Islet of Langerhans (tissue), 1 donor: Measurements from ENCODE around the gene COX17.
"Not testable (repeated sequence)": the region's sequence is repeated elsewhere in the genome, so short reads cannot be mapped to it uniquely, and the experiment has no call there.

Experiments
- FAIRE-seq: peaks from one replicate; lab custom pipeline; 2011; peaks lifted over from hg19 to GRCh38; lab: Jason Lieb, UNC

Gene COX17, protein sequence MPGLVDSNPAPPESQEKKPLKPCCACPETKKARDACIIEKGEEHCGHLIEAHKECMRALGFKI

DNA sequence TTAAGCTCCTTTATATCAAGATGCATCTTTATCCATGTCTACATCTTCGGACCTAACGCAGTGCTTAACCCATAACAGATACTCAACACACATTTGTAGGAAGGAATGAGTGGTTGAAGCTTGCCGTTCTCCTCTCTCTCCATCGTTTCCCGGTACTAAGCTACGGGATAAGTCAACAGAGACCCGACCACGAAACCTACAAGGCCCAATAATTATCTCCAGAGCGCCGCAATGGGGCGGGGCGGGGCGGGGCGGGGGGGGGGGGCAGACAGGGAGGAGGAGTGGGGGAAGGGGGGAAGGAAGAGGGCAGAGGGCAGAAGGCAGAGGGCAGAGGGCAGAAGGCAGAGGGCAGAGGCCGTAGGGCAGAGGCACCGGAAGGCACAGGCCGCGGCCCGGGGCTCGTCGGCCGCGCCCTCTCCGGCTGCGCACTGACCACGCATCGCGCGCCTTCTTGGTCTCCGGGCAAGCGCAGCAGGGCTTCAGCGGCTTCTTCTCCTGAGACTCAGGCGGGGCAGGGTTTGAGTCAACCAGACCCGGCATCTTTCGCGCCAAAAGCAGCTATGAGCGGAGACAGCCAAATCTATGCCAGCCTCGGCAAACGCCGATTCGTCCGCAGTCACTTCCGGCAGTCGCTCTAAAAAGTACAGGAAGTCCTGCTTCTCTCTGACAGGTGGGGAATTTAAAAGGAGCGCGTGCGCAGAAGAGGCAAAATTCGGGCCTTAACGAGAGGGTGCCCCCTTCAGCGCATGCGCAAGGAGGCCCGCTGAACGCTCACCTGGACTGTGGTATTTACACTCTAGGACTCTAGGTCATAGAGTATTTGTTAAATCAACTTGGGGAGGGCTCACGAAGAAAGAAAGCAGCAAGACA lies at the start of gene COX17:
Gene COX17, minus strand, starts transcription at position 636 of the 870 bp plus-strand sequence. Its CDS starts 96 bp downstream, at position 540.
- peak; percentile 96 for FAIRE-seq

DNA sequence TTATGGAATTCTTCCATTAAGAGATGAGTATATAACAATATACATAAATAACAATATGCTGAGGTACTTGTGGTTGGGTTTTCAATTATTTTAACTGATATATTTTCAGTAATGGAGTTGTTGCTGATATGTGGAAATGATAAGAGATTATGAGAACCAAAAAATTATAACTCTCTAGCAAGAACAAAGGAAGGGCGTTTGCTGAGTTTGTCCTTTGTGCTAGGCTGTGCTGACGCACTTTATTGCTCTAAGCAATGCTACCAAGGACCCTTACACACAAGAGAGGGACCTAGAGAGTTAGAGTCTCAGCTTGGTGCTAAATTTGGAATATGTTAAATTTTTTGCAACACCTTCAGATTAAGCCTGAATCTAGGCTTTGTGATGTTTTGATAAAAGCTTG lies 49.7 kb upstream of the COX17 start:
- FAIRE-seq, result no peak

DNA sequence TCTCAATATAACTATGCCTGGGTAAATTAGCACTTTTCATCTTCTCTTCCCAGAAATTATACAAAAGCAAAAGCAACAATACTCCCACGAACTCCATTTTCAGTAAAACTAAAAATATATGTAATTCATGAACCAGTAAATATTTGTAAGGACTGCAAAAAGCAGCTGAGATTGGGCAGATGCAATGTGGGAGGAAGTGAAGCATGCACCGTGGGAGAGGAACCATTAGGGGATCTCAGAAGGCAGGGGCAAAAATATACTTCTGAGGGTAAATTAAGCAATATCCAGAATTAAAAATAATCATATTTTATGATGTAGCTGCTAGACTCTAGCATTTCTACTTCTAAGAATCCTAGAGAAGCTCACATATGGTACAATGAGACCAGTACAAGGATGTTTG lies 45.8 kb upstream of the COX17 start:
- FAIRE-seq, result no peak

DNA sequence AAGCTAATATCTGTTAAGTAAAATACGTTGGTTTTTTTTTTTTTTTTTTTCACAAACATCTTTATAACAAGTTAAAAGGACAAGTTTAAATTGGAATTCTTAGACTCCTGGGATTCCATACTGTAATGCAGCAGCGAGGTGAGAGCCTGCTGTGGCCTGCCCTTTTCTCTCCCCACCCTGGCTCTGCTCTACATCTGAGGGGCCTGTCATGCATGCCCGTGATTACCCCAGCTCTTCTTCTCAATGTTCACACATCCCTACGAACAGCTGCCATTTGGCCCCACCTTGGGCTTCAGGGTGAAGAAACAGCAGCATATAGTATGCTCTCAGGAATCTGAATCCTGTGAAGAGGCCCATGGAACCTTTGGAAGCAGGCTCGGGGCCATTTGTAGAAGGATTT lies 40.3 kb upstream of the COX17 start:
- FAIRE-seq, result no peak

DNA sequence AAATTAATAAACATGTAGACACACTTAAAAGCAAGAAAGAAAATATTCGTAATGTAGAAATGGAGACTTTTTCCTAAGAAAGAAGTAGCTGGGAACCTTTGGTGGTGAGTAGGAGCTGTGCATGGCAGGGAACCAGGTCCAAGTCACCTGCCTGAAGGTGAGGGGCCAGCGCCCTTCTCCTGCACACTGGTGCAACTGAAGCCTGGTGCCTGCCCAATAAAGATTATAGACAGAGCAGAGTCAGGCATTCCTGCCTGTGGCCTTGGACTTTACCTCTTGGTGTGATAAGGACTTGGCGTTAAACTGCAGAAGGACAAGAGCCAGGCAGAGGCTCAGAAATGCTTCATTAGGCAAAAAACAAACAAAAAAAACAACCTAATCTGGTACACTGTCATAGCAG lies 39.8 kb upstream of the COX17 start:
- FAIRE-seq, result no peak

DNA sequence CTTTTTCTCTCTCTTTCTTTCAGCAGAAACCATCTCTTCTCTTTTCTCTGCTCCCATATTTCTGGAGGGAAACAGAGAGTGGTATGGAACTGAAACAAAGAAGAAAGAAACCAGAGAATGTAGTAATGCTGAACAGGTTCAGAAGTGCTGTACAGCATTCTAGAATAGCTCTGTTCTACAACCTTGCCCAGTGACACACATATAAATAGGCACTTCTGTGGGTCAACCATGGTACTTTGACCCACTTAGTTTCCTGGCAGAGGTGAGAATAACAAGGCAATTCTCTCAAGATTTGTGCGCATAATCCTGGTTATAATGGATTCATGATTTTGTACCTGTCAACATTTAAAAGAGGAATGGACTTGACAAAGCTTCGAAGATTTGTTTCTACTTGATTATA lies 37.9 kb upstream of the COX17 start:
- FAIRE-seq, result no peak

DNA sequence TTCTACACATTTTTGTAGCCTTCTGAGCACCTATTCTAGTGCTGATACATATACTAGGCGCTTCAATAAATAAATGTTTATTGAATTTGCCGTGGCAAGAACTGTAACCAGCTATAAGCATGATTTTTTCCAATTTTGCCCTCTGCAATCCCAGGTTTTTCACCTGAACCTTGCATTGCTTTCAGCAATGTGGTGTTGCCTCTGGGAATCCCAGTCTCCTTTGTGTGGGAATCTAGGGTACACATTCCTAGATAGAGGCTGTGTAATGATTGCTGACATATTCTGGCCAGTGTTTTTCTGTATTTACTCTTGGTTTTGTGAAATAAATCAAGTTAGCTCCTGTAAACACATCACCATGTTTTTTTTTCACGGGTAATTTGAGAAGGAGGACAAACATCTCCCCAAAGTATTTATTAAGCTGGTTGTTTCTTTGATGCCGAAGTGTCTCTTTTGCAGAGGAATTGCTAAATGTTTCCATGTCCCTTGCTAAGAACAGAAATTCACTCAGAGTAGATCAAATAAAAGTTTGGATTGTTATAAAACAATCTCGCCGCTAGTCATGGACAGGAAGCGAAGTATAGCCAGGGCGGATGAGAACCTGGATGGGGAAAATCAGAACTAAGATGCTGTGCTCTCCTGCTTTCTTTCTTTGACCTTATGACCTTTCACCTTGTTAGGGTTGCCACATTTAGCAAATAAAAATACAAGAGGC lies 26.8 kb upstream of the COX17 start:
- FAIRE-seq, result no peak

DNA sequence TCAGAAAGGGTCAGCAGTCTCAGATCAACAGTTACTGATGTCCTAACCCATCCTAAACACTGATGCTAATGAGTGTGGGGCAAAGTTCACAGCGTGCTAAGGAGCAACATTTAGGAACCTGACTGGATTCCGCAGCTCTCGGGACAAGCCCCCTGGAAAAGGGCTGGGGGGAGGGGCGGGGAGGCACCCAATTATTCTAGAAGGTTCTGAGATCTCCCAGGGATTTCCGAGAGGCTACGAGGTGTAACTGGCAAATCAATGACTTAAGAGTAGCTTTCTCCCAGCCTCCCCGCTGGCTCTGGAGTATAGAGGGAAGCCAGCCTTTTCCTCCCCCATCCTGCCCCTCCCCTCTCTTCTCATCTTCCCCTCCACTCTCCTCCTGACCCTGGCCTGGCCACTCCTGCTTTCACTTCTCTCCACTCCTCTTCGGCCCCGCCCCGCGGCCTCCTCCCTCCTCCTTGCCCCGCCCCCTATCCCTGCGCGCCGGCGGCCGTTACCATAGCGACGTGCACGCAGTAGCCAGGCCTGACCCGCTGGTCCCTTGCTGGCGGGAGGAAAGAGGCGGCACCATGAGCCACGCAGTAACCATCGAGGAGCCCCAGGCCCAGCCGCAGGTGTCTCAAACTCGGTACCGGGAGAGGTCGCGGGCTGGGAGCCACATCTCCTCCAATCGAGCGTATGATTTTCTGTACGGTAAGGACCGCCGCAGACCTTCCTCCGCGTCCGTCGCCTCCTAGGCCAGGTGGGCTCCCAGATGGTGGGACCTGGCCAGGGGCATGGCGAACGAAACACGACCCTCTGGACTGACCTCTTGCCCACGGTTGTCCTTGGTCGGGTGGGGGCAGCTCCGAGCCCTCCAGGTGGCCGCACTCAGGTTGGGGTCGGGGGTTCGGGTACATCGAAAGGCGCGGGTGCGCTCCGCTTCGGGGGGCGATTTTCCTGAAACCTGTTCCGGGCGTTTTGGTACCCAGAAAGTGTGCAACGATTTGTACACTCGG lies 25.6 kb upstream of the COX17 start, which contains the start of gene CFAP91:
Gene CFAP91, plus strand, starts transcription at position 493 of the 998 bp plus-strand sequence. Its CDS starts 77 bp downstream, at position 570.
- no peak for FAIRE-seq

DNA sequence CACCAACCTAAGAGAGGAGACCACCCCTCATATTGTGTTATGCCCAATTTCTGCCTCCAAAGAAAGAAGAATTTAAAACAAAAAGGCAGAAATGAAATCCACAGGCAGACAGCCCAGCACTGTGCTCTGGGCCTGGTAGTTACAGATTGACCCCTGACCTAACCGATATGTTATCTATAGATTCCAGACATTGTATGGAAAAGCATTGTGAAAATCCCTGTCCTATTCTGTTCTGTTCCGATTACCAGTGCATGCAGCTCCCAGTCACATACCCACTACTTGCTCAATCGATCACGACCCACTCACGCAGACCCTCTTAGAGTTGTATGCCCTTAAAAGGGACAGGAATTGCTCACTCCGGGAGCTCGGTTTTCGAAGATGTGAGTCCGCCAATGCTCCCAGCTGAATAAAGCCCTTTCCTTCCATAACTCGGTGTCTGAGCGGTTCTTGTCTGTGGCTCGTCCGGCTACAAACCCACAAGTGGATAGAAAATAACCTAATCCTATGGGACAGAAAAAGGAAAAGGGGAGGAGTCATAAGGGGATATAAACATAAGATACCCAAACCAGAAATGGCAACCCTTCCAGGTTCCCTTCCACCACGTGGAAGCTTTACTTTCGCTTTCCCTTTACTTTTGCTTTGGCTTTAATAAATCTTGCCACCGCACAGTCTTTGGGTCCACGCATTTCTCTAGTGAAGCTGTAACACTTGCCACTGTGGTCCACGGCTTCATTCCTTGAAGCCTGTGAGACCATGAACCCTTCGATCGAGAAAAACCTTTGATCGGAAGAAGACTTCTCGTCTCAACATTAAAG lies 23.9 kb upstream of the COX17 start:
- no peak for FAIRE-seq

DNA sequence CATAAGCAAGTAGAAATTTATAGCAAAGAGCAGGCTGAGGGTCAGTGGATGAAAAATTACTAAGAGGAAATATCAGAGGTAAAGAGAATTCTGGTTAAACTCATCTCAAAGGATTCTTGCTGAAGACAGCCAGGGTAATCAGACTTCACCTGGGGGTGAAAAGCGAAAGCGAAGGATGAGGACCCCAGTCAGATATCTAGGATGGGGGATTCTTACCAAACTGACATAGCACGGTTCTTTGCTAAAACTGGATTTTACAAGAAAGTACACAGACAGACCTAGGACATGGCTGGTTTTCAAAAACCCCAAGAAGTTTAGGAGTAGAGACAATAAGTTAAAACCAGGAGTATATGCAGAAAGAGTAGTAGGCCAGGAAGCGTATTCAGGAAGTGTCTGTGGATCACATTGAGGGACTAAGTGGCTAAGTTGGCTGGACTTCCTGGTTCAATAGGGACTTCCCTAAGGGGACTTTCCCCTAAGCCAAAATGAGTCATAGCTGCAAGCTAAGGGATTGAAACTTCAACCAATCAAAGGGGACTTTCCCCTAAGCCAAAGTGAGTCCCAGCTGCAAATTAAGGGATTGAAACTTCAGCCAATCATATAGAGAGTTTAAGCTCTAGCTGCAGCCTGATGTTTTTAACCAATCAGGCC lies 23.2 kb upstream of the COX17 start:
- FAIRE-seq, result no peak

DNA sequence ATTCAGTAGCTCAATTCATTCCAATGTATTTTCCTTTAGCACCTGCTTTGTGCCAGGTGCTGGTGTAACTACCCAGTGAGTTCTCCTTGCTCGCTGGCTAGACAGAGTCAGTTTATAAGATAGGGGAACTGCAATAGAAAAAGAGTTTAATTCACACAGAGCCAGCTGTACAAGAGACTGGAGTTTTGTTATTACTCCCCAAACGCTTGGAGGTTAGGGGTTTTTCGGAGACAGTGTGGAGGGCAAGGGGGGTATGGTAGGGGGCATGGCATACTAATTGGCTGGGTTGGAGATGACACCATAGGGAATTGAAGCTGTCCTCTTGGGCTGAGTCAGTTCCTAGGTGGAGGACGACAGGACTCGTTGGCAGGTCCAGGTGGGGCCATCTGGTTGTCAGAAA lies 20.2 kb upstream of the COX17 start:
- no peak for FAIRE-seq

DNA sequence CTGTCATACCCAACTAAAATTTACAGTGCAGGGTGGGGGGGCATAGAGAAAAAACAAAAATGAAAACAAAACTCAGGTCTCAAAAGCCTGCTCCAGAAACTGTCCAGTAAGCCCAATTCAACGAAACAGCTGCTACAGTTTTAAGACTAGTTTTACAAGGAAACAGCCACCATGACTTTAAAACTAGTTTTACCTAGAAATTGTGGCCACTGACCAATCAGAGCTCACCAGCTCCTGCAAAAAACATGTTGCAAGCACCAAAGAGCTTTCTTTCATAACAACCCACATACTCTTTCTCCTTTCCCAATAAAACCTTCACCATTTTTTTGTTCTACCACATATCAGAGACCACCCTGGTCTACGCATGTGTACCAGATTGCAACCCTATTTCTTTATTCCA lies 18.3 kb upstream of the COX17 start:
- FAIRE-seq, result no peak

DNA sequence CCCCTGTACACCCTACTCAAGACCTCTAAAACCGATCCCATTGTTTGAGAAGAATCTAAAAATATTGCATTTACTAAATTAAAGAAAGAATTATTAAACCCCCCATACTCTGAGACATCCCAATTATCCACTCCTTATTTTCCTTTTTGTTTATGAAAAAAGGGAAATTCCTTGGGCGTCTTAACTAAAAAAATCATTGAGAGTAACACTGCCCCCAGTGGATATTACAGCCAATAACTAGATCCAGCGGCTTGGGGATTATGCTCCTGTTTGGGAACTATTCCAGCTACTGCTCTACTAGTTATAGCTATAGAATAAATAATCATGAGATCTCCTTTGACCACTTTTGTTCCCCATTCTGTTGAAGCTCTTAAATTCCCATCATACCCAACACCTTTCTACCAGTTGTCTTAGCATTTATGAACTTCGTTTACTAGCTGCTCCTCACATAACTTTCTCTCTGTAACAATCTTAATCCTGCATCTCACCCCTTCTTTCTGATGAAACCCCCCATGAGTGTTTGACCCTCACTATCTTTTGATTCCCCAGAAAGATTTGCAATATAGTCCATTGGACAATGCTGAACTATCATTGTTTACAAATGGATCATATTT lies 12.9 kb upstream of the COX17 start:
- FAIRE-seq, result no peak

DNA sequence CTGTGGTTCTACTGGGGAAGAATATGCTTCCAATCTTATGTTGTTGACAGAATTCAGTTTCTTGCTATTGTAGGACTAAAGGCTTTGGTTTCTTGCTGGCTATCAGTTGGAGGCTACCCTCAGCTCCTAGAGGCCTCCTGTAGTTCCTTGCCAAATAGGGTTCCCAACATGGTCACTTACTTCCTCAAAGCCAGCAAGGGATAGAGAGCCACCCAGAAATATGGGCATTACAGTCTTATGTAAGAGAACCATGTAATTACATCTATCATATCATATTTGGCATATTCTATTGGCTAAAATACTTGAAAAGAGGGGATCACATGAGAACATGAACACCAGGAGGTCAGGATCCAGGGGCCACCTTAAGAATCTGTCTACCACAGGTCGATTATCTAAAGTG lies 6.2 kb upstream of the COX17 start:
- FAIRE-seq, result no peak

DNA sequence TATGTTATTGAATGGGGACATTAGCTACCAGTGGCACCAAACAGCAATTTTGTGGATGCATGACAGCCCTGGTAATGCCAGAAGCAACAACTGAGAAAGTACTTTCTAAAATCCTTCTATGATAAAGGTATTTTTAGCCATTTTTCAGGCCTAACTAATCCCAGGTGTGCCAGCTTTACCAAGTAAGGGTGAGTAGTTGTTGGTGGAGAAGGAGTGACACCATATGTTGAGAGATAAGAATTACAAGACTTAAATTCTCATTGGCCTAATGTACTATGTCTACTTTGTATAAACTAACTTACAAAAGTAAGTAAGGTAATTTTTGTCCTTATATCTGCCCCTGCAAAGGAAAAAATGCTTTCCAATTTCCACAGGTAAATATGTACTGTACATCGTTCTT lies 4.1 kb upstream of the COX17 start:
- FAIRE-seq, result peak; percentile 68

DNA sequence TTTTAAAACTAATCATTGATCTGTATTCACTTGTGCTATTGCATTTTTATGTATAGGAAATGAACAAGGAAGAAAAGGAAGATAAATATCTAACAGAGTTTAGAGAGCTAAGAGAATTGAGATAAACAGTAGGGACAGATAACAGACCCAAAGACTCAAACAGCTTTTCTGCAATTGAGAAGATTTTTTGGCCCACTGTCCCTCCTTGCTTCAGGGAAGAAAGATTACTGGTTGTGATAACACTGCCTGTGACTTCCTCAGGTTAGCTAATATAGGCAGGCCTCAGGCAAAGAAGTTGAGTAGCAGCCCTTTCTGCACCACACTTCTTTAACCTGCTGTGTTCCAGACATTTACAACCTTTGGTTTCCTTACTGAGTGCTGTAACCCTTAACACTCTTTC lies 2.7 kb upstream of the COX17 start:
- FAIRE-seq, result no peak

DNA sequence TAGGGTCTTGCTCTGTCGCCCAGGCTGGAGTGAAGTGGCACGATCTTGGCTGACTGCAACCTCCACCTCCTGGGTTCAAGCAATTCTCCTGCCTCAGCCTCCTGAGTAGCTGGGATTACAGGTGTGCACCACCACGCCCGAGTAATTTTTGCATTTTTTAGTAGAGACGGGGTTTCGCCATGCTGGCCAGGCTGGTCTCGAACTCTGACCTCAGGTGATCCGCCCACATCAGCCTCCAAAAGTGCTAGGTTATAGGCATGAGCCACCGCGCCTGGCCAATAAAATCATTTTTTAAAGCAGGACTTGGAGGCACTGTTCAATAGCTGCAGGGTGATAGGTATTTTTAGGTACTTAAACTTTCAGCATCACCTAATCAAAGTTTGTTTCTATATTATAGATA lies 1.0 kb upstream of the COX17 start:
- not testable (repeated sequence) for FAIRE-seq

DNA sequence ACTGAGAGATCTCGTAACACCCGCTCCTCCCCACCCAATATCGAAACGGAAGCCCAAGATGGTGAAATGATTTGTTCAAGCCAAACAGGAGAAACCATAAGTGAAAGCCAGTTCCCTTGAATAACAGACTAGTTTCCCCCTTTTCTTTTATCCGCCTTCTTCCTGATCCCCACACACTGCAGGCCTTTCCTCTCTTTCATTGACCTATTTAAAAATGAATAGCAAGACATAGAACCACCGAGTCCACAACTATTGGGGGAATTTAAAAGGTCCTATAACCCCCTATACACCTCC lies 382 bp upstream of the COX17 start:
- no peak for FAIRE-seq

DNA sequence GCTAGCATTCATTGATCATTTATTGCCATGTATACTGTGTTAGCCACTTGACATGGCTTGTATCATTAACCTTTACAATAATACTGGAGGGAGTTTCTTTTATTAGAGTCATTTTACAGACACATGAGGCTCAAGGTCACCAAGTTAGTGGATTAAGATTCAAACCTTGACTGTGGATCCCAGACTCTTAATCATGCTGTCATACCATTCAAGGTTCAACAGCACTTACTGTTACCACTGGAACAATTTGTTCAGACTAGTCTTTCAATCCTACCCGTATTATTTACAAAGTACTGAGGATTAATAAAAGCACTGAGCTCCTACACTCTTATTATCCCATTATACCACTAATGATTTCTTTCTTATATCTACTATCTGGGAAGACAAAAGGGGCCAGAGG lies 1.2 kb downstream of the COX17 start:
- no peak for FAIRE-seq

DNA sequence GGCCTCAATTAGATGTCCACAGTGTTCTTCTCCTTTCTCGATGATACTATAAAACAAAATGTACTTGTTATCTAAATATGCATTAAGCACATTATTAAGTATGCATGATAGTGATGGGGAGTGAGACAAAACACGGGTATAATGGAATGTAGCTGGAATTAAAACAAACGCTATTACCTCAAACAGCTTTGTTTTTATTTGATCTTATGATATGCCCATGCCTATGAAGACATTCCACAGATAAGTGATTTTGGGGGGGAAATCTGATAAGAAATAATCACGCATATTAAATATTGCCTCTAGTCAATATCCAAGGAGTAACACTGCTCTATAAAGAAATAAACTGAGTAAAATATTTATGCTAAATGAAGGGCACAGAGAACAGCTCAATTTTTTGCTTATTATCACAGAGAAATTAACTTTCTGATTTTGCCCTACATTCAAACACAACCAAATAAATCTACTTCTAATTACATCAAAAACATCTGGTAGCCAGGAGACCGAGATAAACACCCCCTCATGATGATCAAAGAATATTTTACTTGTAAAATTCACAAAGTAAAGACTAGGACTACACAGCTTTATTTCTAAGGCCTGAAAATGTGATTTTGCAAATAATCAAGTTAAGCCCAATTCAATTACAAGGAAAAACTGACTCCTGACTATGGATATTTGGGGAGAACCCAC lies 1.9 kb downstream of the COX17 start:
- FAIRE-seq, result no peak
